Measurements from ENCODE around the gene OR56A5.

OR56A5 gene

GRCh38 chr11:5933116-5933515, 35.2 kb downstream of the OR56A5 start:
- DNase-seq (ENCODE audit: low read depth in 2 of 2, low spot score in 1 of 2): no peak

GRCh38 chr11:5932671-5933070, 35.6 kb downstream of the OR56A5 start:
- DNase-seq (ENCODE audit: low read depth in 2 of 2, low spot score in 1 of 2): no peak

- DNase-seq (ENCODE audit: low read depth in 2 of 2, low spot score in 1 of 2): no peak
Measured at GRCh38 chr11:5931061-5931460, 37.2 kb downstream of the OR56A5 start.

GRCh38 chr11:5930614-5931013, 37.7 kb downstream of the OR56A5 start:
- DNase-seq (ENCODE audit: low read depth in 2 of 2, low spot score in 1 of 2): no peak

GRCh38 chr11:5929571-5930368, 38.5 kb downstream of the OR56A5 start:
- no peak for DNase-seq (ENCODE audit: low read depth in 2 of 2, low spot score in 1 of 2)

- no peak for DNase-seq (ENCODE audit: low read depth in 2 of 2, low spot score in 1 of 2)
Measured at GRCh38 chr11:5928811-5929210, 39.5 kb downstream of the OR56A5 start.

- no peak for DNase-seq (ENCODE audit: low read depth in 2 of 2, low spot score in 1 of 2)
Measured at GRCh38 chr11:5928271-5928670, 40.0 kb downstream of the OR56A5 start.

GRCh38 chr11:5923794-5924193, 44.5 kb downstream of the OR56A5 start:
- DNase-seq (ENCODE audit: low read depth in 2 of 2, low spot score in 1 of 2): no peak

GRCh38 chr11:5923427-5923776, 44.9 kb downstream of the OR56A5 start:
- no peak for DNase-seq (ENCODE audit: low read depth in 2 of 2, low spot score in 1 of 2)

- DNase-seq (ENCODE audit: low read depth in 2 of 2, low spot score in 1 of 2): no peak
Measured at GRCh38 chr11:5922749-5923426, 45.4 kb downstream of the OR56A5 start.
